SK-N-SH treated with all-trans-retinoic acid at 6 μM for 48 hours (cell line): ENCODE results near the gene TOE1.

ENCODE experiments used
- OSR1 ChIP-seq: fragments of 250-450 bp; sonication (Bioruptor Pico); IDR thresholded peaks from 2 replicates; pipeline ENCODE4 v1.8.0; 2022; ENCODE audit warnings: moderate library complexity, mild to moderate bottlenecking, inconsistent platforms
- TCF4 ChIP-seq: fragments of 250-450 bp; sonication (Bioruptor Pico); IDR thresholded peaks from 2 replicates; pipeline ENCODE4 v1.8.0; 2021; ENCODE audit warnings: mild to moderate bottlenecking, moderate library complexity, borderline replicate concordance
- ZC3H10 ChIP-seq: fragments of 250-450 bp; sonication (Bioruptor Pico); IDR thresholded peaks from 2 replicates; pipeline ENCODE4 v1.5.1; 2021; ENCODE audit warnings: mild to moderate bottlenecking, moderate library complexity
- ZFP30 ChIP-seq: fragments of 450-650 bp; formaldehyde crosslinking; IDR thresholded peaks from 2 replicates; pipeline ENCODE4 v1.5.0; 2022; ENCODE audit warnings: mild to moderate bottlenecking, moderate library complexity
- ZNF8 ChIP-seq: fragments of 450-650 bp; formaldehyde crosslinking; IDR thresholded peaks from 2 replicates; pipeline ENCODE4 v1.5.0; 2020; ENCODE audit warnings: mild to moderate bottlenecking, moderate library complexity
- TF ChIP-seq, protein P1 (sequence below): fragments of 250-450 bp; sonication (Bioruptor Pico); IDR thresholded peaks from 2 replicates; pipeline ENCODE4 v1.8.0; 2020; ENCODE audit warnings: mild to moderate bottlenecking, moderate library complexity, borderline replicate concordance

DNA sequence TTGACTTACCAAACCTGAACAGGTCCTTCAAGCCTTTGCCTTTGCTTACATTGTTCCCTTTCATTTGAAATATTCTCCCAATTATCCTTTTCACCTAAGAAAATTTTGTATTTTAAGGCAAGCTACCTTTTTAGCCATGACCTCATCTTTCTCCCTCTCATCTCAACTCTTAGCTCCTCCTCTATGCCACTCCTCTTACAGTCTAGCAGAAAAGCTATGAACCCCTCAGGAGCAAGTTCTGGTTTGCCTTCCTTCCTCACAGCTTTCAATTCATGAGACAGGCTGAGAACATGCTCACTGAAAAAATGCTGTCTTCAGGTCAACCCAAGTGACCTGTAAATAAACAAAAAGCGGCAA lies 8.6 kb downstream of the TOE1 start:
- TF ChIP-seq OSR1 (CRISPR knock-in tag) (no peak), TCF4 (CRISPR knock-in tag) (no peak), ZFP30 (CRISPR knock-in tag) (no peak), ZC3H10 (CRISPR knock-in tag) (no peak), ZNF8 (CRISPR knock-in tag) (no peak)
- TF ChIP-seq, protein P1, sequence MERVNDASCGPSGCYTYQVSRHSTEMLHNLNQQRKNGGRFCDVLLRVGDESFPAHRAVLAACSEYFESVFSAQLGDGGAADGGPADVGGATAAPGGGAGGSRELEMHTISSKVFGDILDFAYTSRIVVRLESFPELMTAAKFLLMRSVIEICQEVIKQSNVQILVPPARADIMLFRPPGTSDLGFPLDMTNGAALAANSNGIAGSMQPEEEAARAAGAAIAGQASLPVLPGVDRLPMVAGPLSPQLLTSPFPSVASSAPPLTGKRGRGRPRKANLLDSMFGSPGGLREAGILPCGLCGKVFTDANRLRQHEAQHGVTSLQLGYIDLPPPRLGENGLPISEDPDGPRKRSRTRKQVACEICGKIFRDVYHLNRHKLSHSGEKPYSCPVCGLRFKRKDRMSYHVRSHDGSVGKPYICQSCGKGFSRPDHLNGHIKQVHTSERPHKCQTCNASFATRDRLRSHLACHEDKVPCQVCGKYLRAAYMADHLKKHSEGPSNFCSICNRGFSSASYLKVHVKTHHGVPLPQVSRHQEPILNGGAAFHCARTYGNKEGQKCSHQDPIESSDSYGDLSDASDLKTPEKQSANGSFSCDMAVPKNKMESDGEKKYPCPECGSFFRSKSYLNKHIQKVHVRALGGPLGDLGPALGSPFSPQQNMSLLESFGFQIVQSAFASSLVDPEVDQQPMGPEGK (CRISPR knock-in tag): no peak
